KMS-11 (cell line): ENCODE measurements around the gene SUSD6.

Experiments
- H2AFZ ChIP-seq: fragments of 200-600 bp; sonication (generic); 2 replicates; pipeline ENCODE4 v1.6.1; 2016; ENCODE audit warnings: antibody characterized with exemption, mixed run types, low read depth
- H3K27ac ChIP-seq: fragments of 200-600 bp; sonication (generic); 2 replicates; pipeline ENCODE4 v1.6.1; 2016; ENCODE audit warnings: mild to moderate bottlenecking, mixed run types
- H3K27me3 ChIP-seq: fragments of 200-600 bp; sonication (generic); 2 replicates; pipeline ENCODE4 v1.6.1; 2017; ENCODE audit warnings: mild to moderate bottlenecking, low read depth, mixed run types, moderate library complexity; ENCODE audit not compliant: insufficient read depth
- H3K36me3 ChIP-seq: fragments of 200-600 bp; sonication (generic); 2 replicates; pipeline ENCODE4 v1.6.1; 2017; ENCODE audit warnings: mild to moderate bottlenecking, mixed run types; ENCODE audit not compliant: insufficient read depth
- H3K4me1 ChIP-seq: fragments of 200-600 bp; sonication (generic); 2 replicates; pipeline ENCODE4 v1.6.1; 2016; ENCODE audit warnings: mild to moderate bottlenecking, low read depth, mixed run types; ENCODE audit not compliant: poor library complexity, severe bottlenecking
- H3K4me2 ChIP-seq: fragments of 200-600 bp; sonication (generic); 2 replicates; pipeline ENCODE4 v1.7.0; 2016; ENCODE audit warnings: mild to moderate bottlenecking, mixed run types
- H3K4me3 ChIP-seq: fragments of 200-600 bp; sonication (generic); IDR thresholded peaks from 2 replicates; pipeline ENCODE4 v1.6.1; 2017; ENCODE audit warnings: low read depth, low read length, mixed read lengths; ENCODE audit not compliant: insufficient read depth
- H3K79me2 ChIP-seq: fragments of 200-600 bp; sonication (generic); 2 replicates; pipeline ENCODE4 v1.6.1; 2016; ENCODE audit warnings: low read depth, mixed run types; ENCODE audit not compliant: insufficient read depth
- H3K9ac ChIP-seq: fragments of 200-600 bp; sonication (generic); 2 replicates; pipeline ENCODE4 v1.6.1; 2016; ENCODE audit warnings: mild to moderate bottlenecking, mixed run types
- H4K20me1 ChIP-seq: fragments of 200-600 bp; sonication (generic); 2 replicates; pipeline ENCODE4 v1.6.1; 2016; ENCODE audit warnings: mild to moderate bottlenecking, mixed run types; ENCODE audit not compliant: insufficient read depth
- TF ChIP-seq, protein P1 (sequence below): fragments of 200-600 bp; sonication (generic); conservative IDR thresholded peaks from 2 replicates; pipeline ENCODE4 v1.6.1; 2017; ENCODE audit warnings: low read depth, mild to moderate bottlenecking, antibody characterized with exemption, low read length, moderate library complexity, mixed read lengths

Gene SUSD6

DNA sequence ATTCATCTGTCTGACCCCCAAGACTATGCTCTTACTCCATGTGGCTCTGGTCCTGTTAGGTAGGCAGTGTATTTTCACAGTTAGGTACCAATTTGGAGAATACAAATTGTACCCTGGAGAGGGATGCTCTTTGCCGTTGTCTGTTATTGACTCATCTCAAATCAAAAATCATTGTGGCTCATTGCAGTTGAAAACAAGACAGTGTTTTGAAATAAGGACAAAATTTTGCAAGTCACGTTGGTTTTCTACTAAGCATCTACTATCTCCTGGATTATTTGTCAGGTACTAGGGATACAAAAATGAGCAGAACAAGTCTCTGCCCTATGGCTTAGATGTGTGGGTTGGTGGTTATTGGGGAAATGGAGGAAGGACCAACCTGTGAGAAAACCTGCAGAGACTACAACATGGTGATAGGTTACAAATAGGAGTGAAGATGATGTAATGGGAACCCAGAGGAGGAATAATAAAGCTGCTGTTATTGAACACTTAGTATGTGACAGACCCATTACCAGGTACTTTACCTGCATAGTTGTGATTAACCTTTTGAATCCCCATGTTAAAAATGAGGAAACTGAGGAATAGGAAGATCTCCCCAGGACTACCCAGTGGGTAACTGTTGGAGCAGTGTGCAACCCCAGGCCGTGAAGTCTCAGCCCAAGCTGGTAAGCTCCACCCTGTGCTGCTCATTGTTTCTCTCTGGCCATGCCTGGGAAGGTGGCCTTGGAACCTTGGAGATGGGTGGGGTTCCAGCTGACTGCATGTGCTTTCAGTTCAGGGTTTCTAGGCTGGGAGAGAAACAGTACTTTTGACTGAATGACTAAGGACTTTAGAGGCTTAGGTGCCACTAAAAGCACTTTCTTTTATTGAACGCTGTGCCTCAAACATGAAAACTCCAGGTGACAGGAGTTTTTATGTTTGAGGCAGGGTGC lies 82.7 kb downstream of the SUSD6 start:
- Histone ChIP-seq H3K27me3 (no peaks in the 10 kb centered on the region), H2AFZ (no peak overlapping the region), H4K20me1 (no peaks in the 10 kb centered on the region), H3K4me3 (no peak overlapping the region), H3K9ac (peak overlapping the region; percentile 9; the same call in 1 of the 2 replicates), H3K36me3 (no peaks in the 10 kb centered on the region), H3K27ac (peak overlapping the region; percentile 40; the same call in 1 of the 2 replicates), H3K4me2 (no peak overlapping the region; the same call in 1 of the 2 replicates), H3K79me2 (no peaks in the 10 kb centered on the region), H3K4me1 (peaks cover 22% of the 10 kb centered on the region)
- TF ChIP-seq, protein P1, sequence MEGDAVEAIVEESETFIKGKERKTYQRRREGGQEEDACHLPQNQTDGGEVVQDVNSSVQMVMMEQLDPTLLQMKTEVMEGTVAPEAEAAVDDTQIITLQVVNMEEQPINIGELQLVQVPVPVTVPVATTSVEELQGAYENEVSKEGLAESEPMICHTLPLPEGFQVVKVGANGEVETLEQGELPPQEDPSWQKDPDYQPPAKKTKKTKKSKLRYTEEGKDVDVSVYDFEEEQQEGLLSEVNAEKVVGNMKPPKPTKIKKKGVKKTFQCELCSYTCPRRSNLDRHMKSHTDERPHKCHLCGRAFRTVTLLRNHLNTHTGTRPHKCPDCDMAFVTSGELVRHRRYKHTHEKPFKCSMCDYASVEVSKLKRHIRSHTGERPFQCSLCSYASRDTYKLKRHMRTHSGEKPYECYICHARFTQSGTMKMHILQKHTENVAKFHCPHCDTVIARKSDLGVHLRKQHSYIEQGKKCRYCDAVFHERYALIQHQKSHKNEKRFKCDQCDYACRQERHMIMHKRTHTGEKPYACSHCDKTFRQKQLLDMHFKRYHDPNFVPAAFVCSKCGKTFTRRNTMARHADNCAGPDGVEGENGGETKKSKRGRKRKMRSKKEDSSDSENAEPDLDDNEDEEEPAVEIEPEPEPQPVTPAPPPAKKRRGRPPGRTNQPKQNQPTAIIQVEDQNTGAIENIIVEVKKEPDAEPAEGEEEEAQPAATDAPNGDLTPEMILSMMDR = no peak

DNA sequence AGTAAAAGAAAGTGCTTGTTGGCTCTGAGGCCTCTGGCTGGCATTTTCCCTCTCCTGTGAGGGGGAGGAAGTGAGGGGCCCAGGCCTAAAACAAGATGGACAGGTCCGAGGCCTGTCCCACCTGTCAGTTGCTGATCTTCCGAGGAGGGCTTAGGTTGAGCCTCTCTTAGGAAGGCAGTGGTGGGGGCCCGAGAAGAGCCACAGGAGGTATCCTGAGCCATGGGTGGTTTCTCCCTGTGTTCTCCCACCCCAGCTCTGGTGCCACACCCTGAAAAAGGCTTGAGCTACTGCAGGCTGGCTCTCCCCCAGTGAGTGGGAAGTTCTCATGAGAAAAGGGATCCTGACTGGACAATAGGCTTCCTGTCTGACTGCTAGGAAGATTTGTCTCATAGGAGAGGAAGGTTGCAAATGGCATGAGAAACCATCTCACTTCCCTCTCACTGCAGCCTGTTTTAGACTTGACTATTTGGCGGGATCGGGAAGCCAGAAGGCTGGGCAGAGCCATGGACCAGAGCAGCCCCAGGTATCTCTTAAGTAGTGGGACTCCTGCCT lies 83.4 kb downstream of the SUSD6 start:
- TF ChIP-seq, protein P1 = no peak
- Histone ChIP-seq H3K4me2 (no peak overlapping the region; the same call in 1 of the 2 replicates), H3K4me3 (no peak overlapping the region), H2AFZ (no peak overlapping the region), H3K79me2 (no peaks in the 10 kb centered on the region), H3K36me3 (no peaks in the 10 kb centered on the region), H3K27me3 (no peaks in the 10 kb centered on the region), H3K27ac (peak overlapping the region; percentile 40; the same call in 1 of the 2 replicates), H4K20me1 (no peaks in the 10 kb centered on the region), H3K9ac (peak overlapping the region; percentile 9; the same call in 1 of the 2 replicates), H3K4me1 (peaks cover 22% of the 10 kb centered on the region)

DNA sequence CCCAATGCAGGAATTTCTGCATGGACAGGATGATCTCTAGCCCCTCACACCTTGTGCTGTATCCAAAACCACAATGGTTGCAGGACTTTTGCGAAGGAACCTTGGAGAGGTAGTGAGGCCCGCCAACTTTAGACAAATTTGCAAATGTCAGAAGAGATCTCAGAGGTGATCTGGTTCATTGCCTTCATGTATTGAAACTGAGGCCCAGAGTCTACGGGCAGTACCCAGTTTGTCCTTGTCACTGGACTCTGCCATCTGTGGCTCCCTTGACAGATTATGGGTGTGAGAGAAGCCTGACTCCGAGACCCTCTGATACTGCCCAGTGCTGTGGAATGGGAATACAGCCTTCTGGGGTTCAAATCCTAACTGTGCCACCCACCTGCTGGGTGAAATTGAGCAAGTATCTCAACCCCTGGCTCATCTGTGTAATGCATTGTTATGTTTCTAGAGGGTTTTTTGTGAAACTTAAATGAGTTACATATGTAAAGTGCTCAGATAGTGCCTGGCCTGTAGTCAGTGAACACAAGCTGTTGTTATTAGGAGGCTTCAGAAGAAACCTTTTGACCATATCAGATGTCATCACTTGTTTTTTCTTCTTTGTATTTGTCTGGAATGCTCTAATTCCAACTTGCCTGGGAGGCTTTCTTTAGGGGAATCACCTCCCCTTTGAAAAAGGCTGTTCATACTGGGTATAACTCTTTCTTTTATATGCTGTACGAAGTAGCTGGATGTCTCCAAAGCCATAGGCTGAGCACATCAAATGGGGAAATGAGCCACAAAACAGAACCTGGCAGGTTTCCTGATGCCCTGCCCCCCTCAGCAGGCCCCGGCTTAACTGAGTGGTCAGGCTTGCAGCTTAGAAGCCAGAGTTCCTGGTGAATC lies 84.2 kb downstream of the SUSD6 start:
- H3K4me1 ChIP-seq = peaks cover 22% of the 10 kb centered on the region
- no peaks in the 10 kb centered on the region for H4K20me1 ChIP-seq
- TF ChIP-seq, protein P1 = no peak
- no peak overlapping the region for H3K4me3 ChIP-seq
- H3K36me3 ChIP-seq = no peaks in the 10 kb centered on the region
- H2AFZ ChIP-seq = no peak overlapping the region
- H3K79me2 ChIP-seq = no peaks in the 10 kb centered on the region
- no peak overlapping the region for H3K27ac ChIP-seq
- H3K4me2 ChIP-seq = no peak overlapping the region; the same call in 1 of the 2 replicates
- H3K9ac ChIP-seq = no peak overlapping the region
- no peaks in the 10 kb centered on the region for H3K27me3 ChIP-seq

DNA sequence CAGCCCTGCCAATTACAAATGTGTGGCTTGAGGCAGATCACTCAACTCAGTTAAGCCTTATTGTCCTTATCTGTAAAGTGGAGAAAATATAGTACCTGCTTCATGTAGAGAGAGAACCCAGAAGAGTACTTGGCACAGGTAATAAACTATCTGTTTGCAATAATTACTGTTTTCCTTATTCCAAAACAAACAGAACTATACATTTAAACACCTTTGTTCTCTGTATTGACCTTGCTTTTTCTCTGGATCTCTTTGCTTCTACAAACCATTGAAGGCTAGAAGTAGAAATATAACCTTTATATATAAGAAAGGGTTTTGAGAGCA lies 84.8 kb downstream of the SUSD6 start:
- Histone ChIP-seq H2AFZ (no peak overlapping the region), H3K36me3 (no peaks in the 10 kb centered on the region), H3K79me2 (no peaks in the 10 kb centered on the region), H3K27ac (no peak overlapping the region), H3K4me3 (no peak overlapping the region), H3K4me1 (peaks cover 23% of the 10 kb centered on the region), H4K20me1 (no peaks in the 10 kb centered on the region), H3K4me2 (no peak overlapping the region), H3K9ac (no peak overlapping the region), H3K27me3 (no peaks in the 10 kb centered on the region)
- TF ChIP-seq, protein P1 = no peak
